HepG2 (cell line): ENCODE measurements around the gene CHST6. TPM values are rescaled to one million over a fixed set of nuclear protein-coding genes. Genes with fewer than 3 reads are reported as not detected.

ENCODE experiments used
- ATAC-seq: fragments of 200-7000 bp; cut with Tn5 transposase; 3 replicates; pipeline ENCODE4 v1.9.1; 2020; ENCODE audit warnings: mild to moderate bottlenecking, moderate library complexity
- BruUV-seq: library from RNA; stranded (reverse); fragments of 400-500 nt; replicated peaks from 2 replicates; lab custom pipeline; 2021; lab: Mats Ljungman, UMichigan
- CTCF ChIA-PET: fragments of 300-600 bp; formaldehyde crosslinking; extraction: SDS; loops from one replicate; lab custom pipeline; 2021; ENCODE audit warnings: low total read pairs, inconsistent platforms, low intra/inter-chr PET ratio; lab: Yijun Ruan, JAX
- POLR2A ChIA-PET: fragments of 350-600 bp; sonication (Branson Sonifier 250); formaldehyde crosslinking; loops from one replicate; lab custom pipeline; 2020; ENCODE audit warnings: antibody characterized with exemption, inconsistent platforms; lab: Yijun Ruan, JAX
- DNase-seq: peaks from one replicate; pipeline ENCODE4 v3.0.0-alpha.2; 2015; ENCODE audit warnings: low spot score
- FAIRE-seq: peaks from 3 replicates; lab custom pipeline; 2011; peaks lifted over from hg19 to GRCh38; lab: Jason Lieb, UNC
- H2AFZ ChIP-seq: one replicate; pipeline ENCODE4 v1.6.1; 2011; ENCODE audit warnings: low read length, inconsistent platforms
- H3K27ac ChIP-seq: fragments of 300-600 bp; 3 replicates; pipeline ENCODE4 v1.8.0; 2011; ENCODE audit warnings: mixed run types, mild to moderate bottlenecking, mixed read lengths, low read length, inconsistent platforms; ENCODE audit not compliant: insufficient read depth; ENCODE audit errors: extremely low read length
- H3K27me3 ChIP-seq, 2 experiments: fragments of 200-600 bp in 1 of 2; 2 replicates in 1 of 2; 3 replicates in 1 of 2; pipeline versions ENCODE4 v1.6.0 to v1.8.0; 2011; ENCODE audit warnings: low read length in 2 of 2, mild to moderate bottlenecking in 2 of 2, moderate library complexity in 2 of 2, inconsistent platforms in 1 of 2; ENCODE audit not compliant: insufficient read depth in 2 of 2, control insufficient read depth in 1 of 2
- H3K36me3 ChIP-seq, 2 experiments: fragments of 200-600 bp in 1 of 2; replicated peaks in 1 of 2; 2 replicates in 1 of 2; 3 replicates in 1 of 2; pipeline versions ENCODE4 v1.5.1 to v1.8.0; 2011; ENCODE audit warnings: low read length in 2 of 2, inconsistent platforms in 1 of 2; ENCODE audit not compliant: insufficient read depth in 2 of 2, control insufficient read depth in 1 of 2
- H3K4me1 ChIP-seq: 2 replicates; pipeline ENCODE4 v1.5.1; 2012; ENCODE audit warnings: low read length, inconsistent platforms; ENCODE audit not compliant: insufficient read depth
- H3K4me2 ChIP-seq: 2 replicates; pipeline ENCODE4 v1.6.0; 2011; ENCODE audit warnings: low read depth, low read length, inconsistent platforms
- H3K4me3 ChIP-seq, 3 experiments: fragments of 200-600 bp in 1 of 3; sonication (generic), shearing (Covaris generic) in 1 of 3; replicated peaks in 1 of 3; 2 replicates each; pipeline ENCODE4 v1.5.1; 2011 to 2016; ENCODE audit warnings: low read length in 3 of 3, inconsistent platforms in 2 of 3, low read depth in 2 of 3, mild to moderate bottlenecking in 2 of 3, control low read depth in 1 of 3, mixed read lengths in 1 of 3; ENCODE audit not compliant: insufficient read depth in 1 of 3
- H3K79me2 ChIP-seq: one replicate; pipeline ENCODE4 v1.6.1; 2011; ENCODE audit warnings: low read length, inconsistent platforms; ENCODE audit not compliant: insufficient read depth
- H3K9ac ChIP-seq: 2 replicates; pipeline ENCODE4 v1.6.0; 2011; ENCODE audit warnings: mild to moderate bottlenecking, low read depth, low read length, inconsistent platforms; ENCODE audit not compliant: insufficient read depth
- H3K9me3 ChIP-seq: 2 replicates; pipeline ENCODE4 v1.5.1; 2012; ENCODE audit warnings: mild to moderate bottlenecking, low read length
- H4K20me1 ChIP-seq: 2 replicates; pipeline ENCODE4 v1.6.0; 2011; ENCODE audit warnings: inconsistent platforms, mild to moderate bottlenecking, low read length, moderate library complexity; ENCODE audit not compliant: insufficient read depth
- HNRNPL ChIP-seq: fragments of 200-400 bp; formaldehyde crosslinking; IDR thresholded peaks from 2 replicates; pipeline ENCODE4 v1.6.1; 2017; ENCODE audit warnings: mild to moderate bottlenecking, low read depth, low read length
- YEATS2 ChIP-seq: sonication (generic); formaldehyde crosslinking; IDR thresholded peaks from 2 replicates; pipeline ENCODE4 v1.4.0; 2020; ENCODE audit warnings: missing genetic modification reagents, borderline replicate concordance
- ZNF142 ChIP-seq: sonication (generic); formaldehyde crosslinking; IDR thresholded peaks from 2 replicates; pipeline ENCODE4 v1.4.0; 2020; ENCODE audit warnings: missing genetic modification reagents
- WGBS: methylation state at CpG from one replicate; pipeline ENCODE4 v1.1.6; 2017; ENCODE audit warnings: low lambda C conversion rate; 5-methylcytosine and 5-hydroxymethylcytosine counted together
- in situ Hi-C: cut with HindIII; loops from 2 replicates; pipeline ENCODE4 v1.10.0; 2017; ENCODE audit warnings: low pct_unique_long_range_greater_than_20kb; ENCODE audit not compliant: extremely low pct_ligation_motif_present
- intact Hi-C: fragments of 100-400 bp; cut with micrococcal nuclease; formaldehyde crosslinking; loops from one replicate; pipeline ENCODE4 v1.10.0; 2022; ENCODE audit not compliant: unreplicated experiment
- polyA plus RNA-seq, 8 experiments: library from polyadenylated mRNA; depleted of rRNA in 3 of 8; stranded (reverse) in 7 of 8; unstranded in 1 of 8; fragments of >200 nt; fragmentation: Illumina TruSeq in 4 of 8; extraction: Trizol in 4 of 8; gene quantifications; 2 replicates each; pipeline versions ENCODE4 v1.2.1 to v1.2.3, GENCODE V29; 2011 to 2016; ENCODE audit warnings: low read depth in 4 of 8, missing spikeins in 1 of 8, mixed read lengths in 1 of 8; ENCODE audit not compliant: insufficient read depth in 1 of 8
- total RNA-seq, 5 experiments: library from RNA; depleted of rRNA; stranded (reverse); fragments of >200 nt; fragmentation: Illumina TruSeq; extraction: Trizol; gene quantifications; 2 replicates each; pipeline ENCODE4 v1.2.3, GENCODE V29; 2016; ENCODE audit warnings: low read depth in 1 of 5
- TF ChIP-seq, protein P1 (sequence below): sonication (generic); formaldehyde crosslinking; IDR thresholded peaks from 2 replicates; pipeline ENCODE4 v1.8.1; 2023; ENCODE audit warnings: mild to moderate bottlenecking, missing genetic modification reagents

Gene CHST6
- total and polyA plus RNA-seq, 2 of the 13 experiments (the other 11 are each of a cell fraction or from before 2014, with no cell fraction given), result 0.18 to 0.91 TPM

DNA sequence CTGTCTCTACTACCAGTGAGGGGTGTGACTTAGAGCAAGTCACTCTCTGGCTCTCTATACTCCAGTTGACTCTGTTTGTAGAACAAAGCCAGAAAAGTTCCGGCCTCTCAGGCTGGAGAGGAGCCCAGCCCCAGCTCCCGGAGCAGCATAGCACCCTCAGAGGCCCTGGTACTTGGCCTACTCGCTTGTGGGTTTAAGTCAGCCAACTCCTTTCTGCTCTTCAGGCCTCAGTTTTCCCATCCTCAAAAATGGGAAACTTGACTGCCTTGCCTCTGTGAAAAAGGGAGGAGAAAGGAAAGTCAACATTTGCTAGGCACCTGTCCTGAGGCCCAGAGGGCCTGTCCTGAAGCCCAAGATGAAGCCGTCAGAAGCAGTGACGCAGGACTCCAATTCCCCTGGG lies 1.1 kb downstream of the CHST6 start (continued):
- TF ChIP-seq YEATS2 (CRISPR knock-in tag), result no peak
- TF ChIP-seq ZNF142 (CRISPR knock-in tag), result no peak

DNA sequence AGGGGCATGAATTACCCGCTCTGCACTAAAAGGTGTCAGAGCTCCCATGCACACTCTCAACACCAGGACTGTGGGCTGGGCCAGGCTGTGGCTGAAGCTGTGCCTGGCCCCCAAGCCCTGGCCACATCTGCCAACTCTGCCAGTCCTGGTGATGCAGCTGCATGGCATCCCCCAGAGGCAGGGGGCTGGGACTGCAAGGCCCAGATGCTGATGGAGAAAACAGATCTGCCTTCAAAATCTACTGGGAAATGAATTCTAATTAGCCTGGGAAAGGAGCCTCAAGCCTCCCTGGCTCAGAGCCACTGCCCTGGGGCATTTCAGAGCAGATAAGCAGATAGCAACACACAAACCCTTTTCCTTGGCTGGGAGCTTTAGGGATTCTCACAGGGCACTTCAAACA lies 3.4 kb downstream of the CHST6 start:
- H4K20me1 ChIP-seq, result no peaks in the 10 kb centered on the region
- no peak for DNase-seq
- peak; percentile 22 for ATAC-seq
- H3K4me3 ChIP-seq, result no peak overlapping the region
- in situ Hi-C loops, result no loop called here
- peaks cover 0 to 22% of the 10 kb centered on the region in 2 experiments; a peak in 2 of 5 replicates for H3K27me3 ChIP-seq
- no peaks in the 10 kb centered on the region for H3K79me2 ChIP-seq
- no TSS peak for BruUV-seq
- ChIA-PET CTCF (interaction anchor here (1.1 kb wide), 1 partner anchor 20 kb away, joined by 3 read pairs; no protein-coding TSS in a partner anchor), POLR2A (no interaction called here)
- H3K9me3 ChIP-seq, result no peaks in the 10 kb centered on the region
- H3K4me1 ChIP-seq, result peaks cover 46% of the 10 kb centered on the region
- WGBS, result 83% methylated on average over 1 of the region's 1 CpG
- intact Hi-C loops, result no loop called here
- H3K9ac ChIP-seq, result no peak overlapping the region
- TF ChIP-seq, protein P1, sequence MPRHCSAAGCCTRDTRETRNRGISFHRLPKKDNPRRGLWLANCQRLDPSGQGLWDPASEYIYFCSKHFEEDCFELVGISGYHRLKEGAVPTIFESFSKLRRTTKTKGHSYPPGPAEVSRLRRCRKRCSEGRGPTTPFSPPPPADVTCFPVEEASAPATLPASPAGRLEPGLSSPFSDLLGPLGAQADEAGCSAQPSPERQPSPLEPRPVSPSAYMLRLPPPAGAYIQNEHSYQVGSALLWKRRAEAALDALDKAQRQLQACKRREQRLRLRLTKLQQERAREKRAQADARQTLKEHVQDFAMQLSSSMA, result no peak
- TF ChIP-seq HNRNPL, result peak; percentile 71; the same call in 1 of the 2 replicates
- no peak overlapping the region for H2AFZ ChIP-seq
- H3K4me2 ChIP-seq, result no peak overlapping the region
- FAIRE-seq, result no peak
- H3K36me3 ChIP-seq, result no peaks in the 10 kb centered on the region
- no peak overlapping the region for H3K27ac ChIP-seq
